Breast epithelium (tissue), 4 donors: Measurements from ENCODE around the gene ETNPPL. TPM values are rescaled to one million over a fixed set of nuclear protein-coding genes. Genes with fewer than 3 reads are reported as not detected.

Experiments used
- DNase-seq, 2 donors: peaks; one replicate each; pipeline ENCODE4 v3.0.0-alpha.2; 2019; ENCODE audit warnings: low spot score in 2 of 2
- H3K27ac ChIP-seq, 2 donors: fragments of 200-600 bp; sonication (generic) in 1 of 2; one replicate each; pipeline ENCODE4 v1.5.1; 2016 to 2019; ENCODE audit warnings: mild to moderate bottlenecking in 1 of 2
- H3K27me3 ChIP-seq, 2 donors: fragments of 200-600 bp; sonication (generic) in 1 of 2; one replicate each; pipeline versions ENCODE4 v1.5.1 to v1.6.0; 2017 to 2019; ENCODE audit warnings: control low read depth in 1 of 2, mild to moderate bottlenecking in 1 of 2
- H3K36me3 ChIP-seq: fragments of 200-600 bp; one replicate; pipeline ENCODE4 v1.5.1; 2019
- H3K4me1 ChIP-seq, 2 donors: fragments of 200-600 bp; sonication (generic); one replicate each; pipeline ENCODE4 v1.5.1; 2016 to 2019; ENCODE audit warnings: control low read depth in 1 of 2
- H3K4me3 ChIP-seq, 3 donors: fragments of 200-600 bp; sonication (generic); 1 replicate in 2 of 3; 2 replicates in 1 of 3; pipeline ENCODE4 v1.5.1; 2016 to 2019; ENCODE audit warnings: mild to moderate bottlenecking in 3 of 3, moderate library complexity in 2 of 3
- H3K9me3 ChIP-seq, 2 donors: fragments of 200-600 bp; sonication (generic) in 1 of 2; one replicate each; pipeline ENCODE4 v1.5.1; 2016 to 2019; ENCODE audit warnings: control low read depth in 1 of 2
- POLR2A ChIP-seq: fragments of 450-650 bp; IDR thresholded peaks from one replicate; pipeline ENCODE4 v1.6.1; 2016; ENCODE audit warnings: antibody characterized with exemption, mild to moderate bottlenecking, moderate library complexity
- POLR2AphosphoS5 ChIP-seq, 3 donors: sonication (generic); formaldehyde crosslinking; IDR thresholded peaks; one replicate each; pipeline ENCODE4 v1.6.1; 2017; ENCODE audit warnings: antibody characterized with exemption in 3 of 3
- intact Hi-C: fragments of 100-400 bp; cut with DNase I; formaldehyde crosslinking; loops from one replicate; pipeline ENCODE4 v1.15.1; 2023; ENCODE audit warnings: low total_unique reads
- total RNA-seq, 3 donors: library from RNA; depleted of rRNA; stranded (reverse); fragments of >200 nt; gene quantifications; one replicate each; pipeline ENCODE4 v1.1.0, GENCODE V29; 2016
- TF ChIP-seq, protein P1 (sequence below), 3 donors: fragments of 450-650 bp; IDR thresholded peaks; one replicate each; pipeline ENCODE4 v1.5.1; 2016 to 2017; ENCODE audit warnings: antibody characterized with exemption in 3 of 3, mild to moderate bottlenecking in 3 of 3, moderate library complexity in 3 of 3

Gene ETNPPL
- total RNA-seq, 3 donors from 2014 or later, result not detected

DNA sequence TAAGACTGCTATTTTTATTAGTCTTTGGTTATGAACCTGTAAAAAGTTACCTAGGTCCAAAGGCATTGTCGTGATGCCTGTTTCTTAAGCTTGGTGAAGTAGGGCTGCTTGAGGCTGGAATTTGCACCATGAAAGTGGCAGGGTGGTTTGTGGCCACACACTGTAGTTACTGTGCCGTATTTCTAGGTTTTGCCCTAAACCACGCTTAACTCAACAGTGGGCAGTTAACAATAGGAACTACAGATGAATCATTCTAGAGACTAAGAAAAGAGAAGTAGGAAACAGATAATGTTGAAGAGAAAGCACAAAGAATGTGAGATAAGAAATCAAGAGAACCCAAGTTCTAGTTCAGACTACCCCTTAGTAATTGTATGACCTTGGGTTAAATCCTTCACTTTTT lies 11.5 kb downstream of the ETNPPL start:
- H3K36me3 ChIP-seq, result no peaks in the 10 kb centered on the region
- no peaks in the 10 kb centered on the region for H3K4me1 ChIP-seq
- no peak overlapping the region for H3K4me3 ChIP-seq

DNA sequence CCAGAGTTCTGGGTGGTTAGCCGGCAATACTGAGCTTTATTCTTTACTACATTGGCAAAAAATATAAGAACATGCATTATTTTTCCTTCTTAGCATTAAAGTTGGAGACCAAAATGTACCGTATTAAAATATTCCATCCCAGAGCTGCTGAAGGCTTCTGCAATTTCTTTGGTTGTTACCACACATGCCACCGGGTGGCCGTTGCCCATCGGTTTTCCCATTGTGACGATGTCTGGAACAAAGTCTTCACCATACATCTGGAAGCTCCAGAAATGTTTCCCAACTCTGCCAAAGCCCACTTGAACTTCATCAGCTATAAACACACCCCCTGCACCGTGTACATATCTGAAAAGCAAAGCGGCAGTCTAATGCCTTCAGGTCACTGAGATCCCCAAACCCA lies 13.7 kb downstream of the ETNPPL start:
- H3K9me3 ChIP-seq, result no peaks in the 10 kb centered on the region
- H3K27me3 ChIP-seq, result no peaks in the 10 kb centered on the region
- no peaks in the 10 kb centered on the region for H3K36me3 ChIP-seq
- no peaks in the 10 kb centered on the region for H3K4me1 ChIP-seq
- DNase-seq, result no peak
- TF ChIP-seq, protein P1, sequence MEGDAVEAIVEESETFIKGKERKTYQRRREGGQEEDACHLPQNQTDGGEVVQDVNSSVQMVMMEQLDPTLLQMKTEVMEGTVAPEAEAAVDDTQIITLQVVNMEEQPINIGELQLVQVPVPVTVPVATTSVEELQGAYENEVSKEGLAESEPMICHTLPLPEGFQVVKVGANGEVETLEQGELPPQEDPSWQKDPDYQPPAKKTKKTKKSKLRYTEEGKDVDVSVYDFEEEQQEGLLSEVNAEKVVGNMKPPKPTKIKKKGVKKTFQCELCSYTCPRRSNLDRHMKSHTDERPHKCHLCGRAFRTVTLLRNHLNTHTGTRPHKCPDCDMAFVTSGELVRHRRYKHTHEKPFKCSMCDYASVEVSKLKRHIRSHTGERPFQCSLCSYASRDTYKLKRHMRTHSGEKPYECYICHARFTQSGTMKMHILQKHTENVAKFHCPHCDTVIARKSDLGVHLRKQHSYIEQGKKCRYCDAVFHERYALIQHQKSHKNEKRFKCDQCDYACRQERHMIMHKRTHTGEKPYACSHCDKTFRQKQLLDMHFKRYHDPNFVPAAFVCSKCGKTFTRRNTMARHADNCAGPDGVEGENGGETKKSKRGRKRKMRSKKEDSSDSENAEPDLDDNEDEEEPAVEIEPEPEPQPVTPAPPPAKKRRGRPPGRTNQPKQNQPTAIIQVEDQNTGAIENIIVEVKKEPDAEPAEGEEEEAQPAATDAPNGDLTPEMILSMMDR (IDR thresholded peaks at IDR 0.05), result no peak
- intact Hi-C loops, result no loop called here
- no peak overlapping the region for H3K27ac ChIP-seq
- no peak overlapping the region for H3K4me3 ChIP-seq

More for the DNA sequence above, 11.5 kb downstream of the ETNPPL start:
- TF ChIP-seq, protein P1 (IDR thresholded peaks at IDR 0.05), result no peak
- no peak for TF ChIP-seq POLR2AphosphoS5 (IDR thresholded peaks at IDR 0.05)
- TF ChIP-seq POLR2A, result no peak
- intact Hi-C loops, result no loop called here
- no peak overlapping the region for H3K27ac ChIP-seq
- no peaks in the 10 kb centered on the region for H3K27me3 ChIP-seq
- H3K9me3 ChIP-seq, result no peaks in the 10 kb centered on the region
- no peak for DNase-seq

DNA sequence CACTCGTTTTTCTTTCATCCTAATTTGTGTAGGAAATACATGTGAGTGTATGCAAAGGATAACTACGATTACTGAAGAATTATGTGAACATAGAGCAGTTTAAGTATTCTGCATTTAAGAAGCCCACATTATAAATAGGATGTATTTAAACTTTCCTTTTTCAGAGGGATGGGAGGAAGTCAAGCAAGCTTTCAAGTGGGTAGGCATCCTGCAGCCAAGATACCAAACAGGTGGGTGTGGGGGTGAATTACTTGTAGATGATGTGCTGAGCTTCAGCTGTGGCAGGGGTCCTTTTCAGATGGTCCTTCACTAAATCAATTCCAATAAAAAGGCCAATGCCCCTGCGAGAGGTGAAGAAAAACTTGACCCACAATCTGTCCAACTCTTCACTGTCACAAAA lies 16.3 kb downstream of the ETNPPL start:
- intact Hi-C loops, result no loop called here
- no peaks in the 10 kb centered on the region for H3K36me3 ChIP-seq
- TF ChIP-seq POLR2A (no peak), POLR2AphosphoS5 (IDR thresholded peaks at IDR 0.05) (no peak)
- TF ChIP-seq, protein P1 (IDR thresholded peaks at IDR 0.05), result no peak

DNA sequence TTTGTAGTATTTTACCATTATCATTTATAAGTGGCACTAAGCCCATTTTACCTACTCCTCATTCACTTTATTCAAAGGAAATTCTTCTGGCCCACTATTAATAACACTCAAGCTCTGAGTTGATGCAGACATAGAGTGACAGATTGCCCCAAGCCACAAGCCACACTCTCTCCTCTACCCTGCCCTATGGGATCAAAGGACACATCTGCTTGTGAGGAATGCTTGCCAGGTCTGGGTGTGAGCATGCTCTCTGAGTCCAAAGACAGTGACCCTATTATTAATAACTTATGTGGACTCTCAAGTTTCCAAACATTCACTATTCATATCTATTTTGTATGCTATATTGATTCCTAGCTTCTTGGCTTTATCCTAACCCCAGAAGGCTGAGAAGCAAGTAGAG lies 18.5 kb downstream of the ETNPPL start:
- H3K9me3 ChIP-seq, result no peaks in the 10 kb centered on the region
- DNase-seq, result no peak
- H3K27ac ChIP-seq, result no peak overlapping the region
- intact Hi-C loops, result no loop called here
- no peaks in the 10 kb centered on the region for H3K36me3 ChIP-seq
- H3K4me3 ChIP-seq, result no peak overlapping the region
- no peaks in the 10 kb centered on the region for H3K4me1 ChIP-seq
- H3K27me3 ChIP-seq, result no peaks in the 10 kb centered on the region
- no peak for TF ChIP-seq POLR2AphosphoS5 (IDR thresholded peaks at IDR 0.05)
- TF ChIP-seq POLR2A, result no peak
- TF ChIP-seq, protein P1 (IDR thresholded peaks at IDR 0.05), result no peak

More for the DNA sequence above, 16.3 kb downstream of the ETNPPL start:
- H3K27ac ChIP-seq, result no peak overlapping the region
- no peak for DNase-seq
- H3K4me1 ChIP-seq, result no peaks in the 10 kb centered on the region
- H3K9me3 ChIP-seq, result no peaks in the 10 kb centered on the region
- H3K4me3 ChIP-seq, result no peak overlapping the region
- H3K27me3 ChIP-seq, result no peaks in the 10 kb centered on the region

DNA sequence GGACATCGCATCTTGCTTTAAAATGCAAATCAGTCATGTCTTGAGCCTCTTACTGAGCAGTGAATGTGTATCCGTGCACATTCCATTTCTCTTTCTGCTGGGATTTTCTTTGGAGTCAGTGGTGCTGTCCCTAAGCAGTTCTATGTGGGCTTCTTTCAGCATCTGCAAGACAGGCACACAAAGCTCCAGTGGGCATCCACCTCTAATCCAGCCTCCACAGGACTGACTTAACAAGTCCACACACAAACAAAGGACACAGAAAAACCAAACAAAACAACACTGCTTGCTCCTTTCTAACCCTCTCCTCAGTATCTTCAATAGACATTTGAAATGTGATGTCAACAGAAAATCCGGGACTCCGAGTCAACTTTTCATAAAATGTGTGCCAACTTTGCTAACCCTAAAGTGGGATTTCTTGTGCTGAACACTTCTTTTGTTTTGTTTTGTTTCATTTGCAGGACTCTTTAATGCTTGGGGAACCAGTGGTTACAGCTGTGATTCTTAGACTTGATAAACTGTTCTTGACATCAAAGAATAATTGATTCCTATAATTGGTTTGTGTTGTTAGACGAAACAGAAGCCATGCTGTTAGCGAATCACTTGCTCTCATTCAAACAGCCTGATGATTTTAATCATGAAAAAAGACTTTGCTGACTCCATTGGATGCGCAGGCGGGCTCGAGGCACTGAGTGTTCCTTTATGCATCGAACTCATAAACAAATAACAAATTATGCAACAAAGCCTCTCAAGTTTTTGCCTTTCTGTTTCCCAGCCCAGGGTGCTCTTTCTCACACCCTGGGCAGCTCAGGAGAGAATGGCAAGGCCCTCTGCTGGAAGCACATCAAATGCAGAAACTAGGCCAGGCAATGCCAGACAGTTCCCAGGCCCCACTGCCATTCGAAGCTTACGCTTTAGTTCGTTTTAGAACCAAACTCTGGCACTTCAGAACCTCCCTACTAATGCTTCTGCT lies 20.1 kb downstream of the ETNPPL start:
- Histone ChIP-seq H3K27me3 (no peaks in the 10 kb centered on the region), H3K4me1 (no peaks in the 10 kb centered on the region), H3K36me3 (no peaks in the 10 kb centered on the region), H3K4me3 (no peak overlapping the region), H3K27ac (no peak overlapping the region), H3K9me3 (no peaks in the 10 kb centered on the region)
- intact Hi-C loops, result no loop called here
- DNase-seq, result no peak
- TF ChIP-seq POLR2A (no peak), POLR2AphosphoS5 (IDR thresholded peaks at IDR 0.05) (no peak)
- TF ChIP-seq, protein P1 (IDR thresholded peaks at IDR 0.05), result no peak
